Kidney capillary endothelial cell (primary cell): ENCODE results near the gene PRSS12.

Experiments used
- DNase-seq: peaks from one replicate; pipeline ENCODE4 v3.0.0-alpha.2; 2018; ENCODE audit warnings: low spot score

The PRSS12 gene

DNA sequence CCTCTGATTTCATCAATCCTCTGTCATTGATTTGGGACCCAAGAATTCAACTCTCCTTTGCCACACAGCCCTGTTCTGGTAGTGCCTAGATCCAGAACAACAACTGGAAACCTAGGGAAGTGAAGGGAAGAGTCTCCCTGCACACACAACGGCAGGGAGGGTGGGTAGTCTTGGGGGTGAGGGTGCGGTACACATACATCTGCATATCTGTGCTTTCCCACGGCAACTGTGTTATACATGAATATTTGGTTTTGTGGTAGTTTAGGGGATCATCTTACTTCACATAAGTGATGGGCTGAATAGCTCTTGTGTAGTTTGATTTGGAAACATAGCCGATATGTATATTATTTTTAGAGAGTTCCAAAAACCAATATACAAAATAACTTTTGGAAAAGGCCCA is 3.3 kb upstream of the PRSS12 start:
- DNase-seq, result no peak

- no peak for DNase-seq
Measured at GRCh38 chr4:118354913-118355312, 2.1 kb upstream of the PRSS12 start.

GRCh38 chr4:118353534-118354030 is 779 bp upstream of the PRSS12 start:
- DNase-seq, result no peak

GRCh38 chr4:118351851-118352827 is 664 bp downstream of the PRSS12 start:
- no peak for DNase-seq

DNA sequence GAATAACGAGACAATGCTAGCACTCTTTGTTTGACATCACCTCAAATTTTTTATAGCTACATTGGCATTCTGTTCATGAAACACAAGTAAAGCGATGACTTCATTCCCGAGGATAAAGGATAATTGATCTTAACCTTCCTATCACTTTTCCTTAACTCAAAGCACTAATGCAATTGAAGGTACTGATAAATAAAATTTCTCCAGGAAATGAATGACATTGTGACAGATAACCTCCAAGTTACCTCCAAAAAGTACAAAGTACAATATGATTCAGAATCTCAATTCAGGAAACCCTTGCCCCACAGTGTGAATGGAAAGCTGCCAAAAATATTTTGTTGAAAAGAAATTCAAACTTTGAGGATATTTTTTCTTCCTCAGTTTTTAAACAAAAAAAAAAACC is 1.8 kb downstream of the PRSS12 start:
- no peak for DNase-seq

GRCh38 chr4:118348886-118349285 is 3.9 kb downstream of the PRSS12 start:
- no peak for DNase-seq

DNA sequence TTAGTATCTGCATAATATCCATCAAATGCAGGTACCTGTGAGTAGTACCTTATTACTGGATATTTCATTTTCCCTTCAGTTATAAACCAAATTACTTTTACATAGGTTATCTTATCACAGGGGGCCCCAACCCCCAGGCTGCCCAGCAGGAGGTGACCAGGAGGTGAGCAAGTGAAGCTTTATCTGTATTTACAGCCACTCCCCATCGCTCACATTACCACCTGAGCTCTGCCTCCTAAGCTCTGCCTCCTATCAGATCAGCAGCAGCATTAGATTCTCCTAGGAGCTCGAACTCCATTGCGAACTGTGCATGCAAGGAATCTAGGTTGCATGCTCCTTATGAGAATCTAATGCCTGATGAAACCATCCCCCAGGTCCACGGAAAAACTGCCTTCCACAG is 6.3 kb downstream of the PRSS12 start:
- DNase-seq, result no peak

DNA sequence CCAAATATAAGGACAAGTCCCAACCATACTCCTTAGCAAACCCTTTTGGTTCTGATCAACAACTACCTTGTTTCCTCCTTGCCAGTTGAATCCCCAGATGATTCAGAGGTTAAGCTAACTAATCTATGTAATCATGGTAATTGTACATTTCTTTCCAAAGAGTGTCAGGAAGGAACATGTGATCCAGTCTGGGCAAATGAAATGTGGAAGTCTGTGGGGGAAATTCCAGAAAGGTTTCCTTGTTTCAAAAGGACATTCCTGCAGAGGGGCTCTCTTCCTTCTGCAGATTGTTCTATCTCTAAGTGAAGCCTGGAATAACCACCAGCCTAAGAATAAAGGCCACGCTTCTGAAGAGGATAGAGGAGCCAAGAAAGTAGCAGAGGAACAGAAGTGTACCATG is 7.0 kb downstream of the PRSS12 start:
- DNase-seq, result no peak

- no peak for DNase-seq
Measured at GRCh38 chr4:118344801-118345200, 8.0 kb downstream of the PRSS12 start.

GRCh38 chr4:118343501-118343900 is 9.3 kb downstream of the PRSS12 start:
- no peak for DNase-seq

GRCh38 chr4:118340109-118340508 is 12.7 kb downstream of the PRSS12 start:
- no peak for DNase-seq

DNA sequence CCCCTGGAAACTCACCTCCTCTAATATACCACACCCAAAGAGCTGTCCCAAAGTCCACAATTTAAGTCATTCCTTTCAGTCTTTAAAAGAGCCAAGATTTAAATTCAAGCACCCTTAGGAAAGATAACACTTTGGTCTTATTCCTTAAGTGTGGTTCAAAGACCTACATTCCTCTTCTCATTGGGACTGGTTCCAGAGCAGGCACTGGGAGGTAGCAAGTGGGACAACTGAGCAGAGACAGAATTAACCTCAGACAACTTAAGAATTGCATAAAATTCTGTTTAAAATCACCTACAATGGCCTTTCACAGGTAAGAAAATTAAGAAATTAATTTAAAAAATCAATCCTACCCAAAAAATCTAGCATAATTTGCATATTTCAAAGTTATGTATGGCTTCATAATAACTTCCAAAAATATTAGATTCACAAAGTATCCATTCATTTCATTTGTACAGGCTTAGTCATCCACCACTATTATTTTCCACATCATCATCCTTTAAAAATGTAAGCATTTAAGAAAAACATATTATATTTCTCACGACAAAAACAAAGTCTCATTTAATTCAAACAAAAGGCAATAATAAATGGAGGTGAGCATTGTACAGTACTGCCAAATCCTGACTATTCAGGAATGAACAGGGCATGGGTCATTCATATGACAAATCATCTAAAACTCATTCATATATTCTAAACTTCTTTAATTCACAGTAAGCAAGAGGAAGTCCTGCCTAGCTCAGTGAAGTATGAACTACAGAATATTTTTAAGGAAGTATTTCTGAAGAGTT is 13.6 kb downstream of the PRSS12 start:
- DNase-seq, result peak; percentile 24

DNA sequence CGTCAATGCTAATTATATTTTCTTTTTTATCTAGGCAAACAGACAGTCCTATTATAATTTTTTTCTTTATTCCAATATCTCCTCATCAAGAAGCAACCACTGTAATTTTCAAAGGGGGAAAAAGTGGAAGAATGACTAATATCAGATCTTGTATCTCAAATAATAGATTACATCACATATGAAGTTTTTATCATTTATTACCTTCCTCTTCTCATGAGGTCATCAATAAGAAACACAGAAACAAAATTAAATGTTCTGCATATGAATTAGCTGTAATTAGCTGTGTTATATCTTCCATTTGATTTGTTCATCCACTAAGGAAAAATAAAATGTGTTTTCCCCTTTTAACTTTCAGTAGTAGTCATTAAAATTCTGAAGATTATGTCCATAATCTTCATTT is 14.3 kb downstream of the PRSS12 start:
- DNase-seq, result no peak

DNA sequence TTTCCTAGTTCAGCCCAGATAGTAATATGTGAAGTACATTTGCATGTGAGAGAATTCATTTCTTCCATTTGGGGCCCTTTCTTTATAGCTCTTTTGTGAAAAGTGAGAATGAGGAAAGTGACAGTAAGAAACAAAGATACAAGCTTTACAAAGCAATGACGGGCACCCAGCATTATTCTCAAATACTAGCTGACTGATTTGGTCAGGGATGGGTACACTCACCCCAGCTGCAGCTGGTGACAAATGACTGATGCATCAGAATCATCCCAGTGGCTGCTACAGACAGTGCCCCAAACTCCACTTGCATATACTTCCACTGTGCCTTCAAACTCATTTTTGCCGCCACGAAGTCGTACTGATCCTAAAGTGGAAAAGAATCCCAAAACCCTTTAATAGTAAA is 14.8 kb downstream of the PRSS12 start:
- no peak for DNase-seq

- DNase-seq, result no peak
Measured at GRCh38 chr4:118335774-118336173, 17.0 kb downstream of the PRSS12 start.

GRCh38 chr4:118335324-118335723 is 17.5 kb downstream of the PRSS12 start:
- DNase-seq, result no peak

DNA sequence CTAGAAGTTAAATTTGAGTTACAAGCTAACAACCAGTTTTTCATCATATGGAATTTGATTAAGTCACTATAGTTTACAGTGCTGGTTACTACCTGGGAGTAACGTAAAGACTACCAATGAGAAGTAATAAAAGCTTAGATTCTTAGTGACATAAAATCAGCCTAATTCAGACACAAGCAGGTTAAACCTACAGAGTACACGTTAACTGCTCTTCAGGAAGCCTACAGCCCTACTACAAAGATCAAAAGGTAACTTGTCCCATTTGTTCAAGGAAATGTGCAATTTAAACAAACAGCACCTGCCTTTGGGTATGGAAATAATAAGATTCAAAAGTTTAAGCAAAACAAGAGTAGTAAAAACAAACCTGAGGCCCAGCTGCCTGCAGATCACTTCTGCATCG is 21.5 kb downstream of the PRSS12 start:
- DNase-seq, result no peak

GRCh38 chr4:118329849-118330248 is 23.0 kb downstream of the PRSS12 start:
- DNase-seq, result no peak

GRCh38 chr4:118327554-118328241 is 25.1 kb downstream of the PRSS12 start:
- DNase-seq, result no peak

DNA sequence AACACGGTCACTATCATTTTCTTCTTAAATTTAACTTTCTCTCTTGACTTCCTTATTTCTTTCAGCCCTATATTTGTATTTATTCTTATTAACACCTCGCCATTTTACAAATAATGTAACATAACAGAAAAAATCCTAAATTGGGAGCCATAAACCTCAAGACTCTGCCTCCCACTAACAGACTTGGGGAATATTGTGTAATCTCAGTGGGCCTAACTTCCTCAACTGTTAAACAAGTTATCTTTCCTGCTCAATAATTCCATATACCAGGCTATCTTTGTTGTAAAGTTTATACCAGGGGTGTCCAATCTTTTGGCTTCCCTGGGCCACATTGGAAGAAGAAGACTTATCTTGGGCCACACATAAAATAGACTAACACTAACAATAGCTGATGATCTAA is 26.2 kb downstream of the PRSS12 start:
- no peak for DNase-seq

DNA sequence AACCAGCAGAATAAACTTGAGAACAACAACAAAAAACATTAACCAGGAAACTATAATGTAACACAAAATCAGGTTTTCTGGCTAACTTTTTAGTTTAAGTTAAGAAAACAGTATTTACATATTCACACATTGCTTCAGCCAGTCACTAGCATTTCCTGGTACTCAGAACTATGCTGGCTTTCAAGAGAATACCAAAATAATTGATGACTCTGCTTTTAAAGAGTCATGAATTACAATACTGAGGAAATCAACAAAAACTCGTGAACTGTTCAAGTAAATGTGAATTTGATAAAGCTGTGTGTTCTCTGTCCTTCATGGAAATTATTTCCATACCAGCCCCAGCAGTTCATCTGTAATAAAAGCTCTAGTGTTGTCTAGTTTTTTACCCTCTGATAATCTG is 27.4 kb downstream of the PRSS12 start:
- no peak for DNase-seq

DNA sequence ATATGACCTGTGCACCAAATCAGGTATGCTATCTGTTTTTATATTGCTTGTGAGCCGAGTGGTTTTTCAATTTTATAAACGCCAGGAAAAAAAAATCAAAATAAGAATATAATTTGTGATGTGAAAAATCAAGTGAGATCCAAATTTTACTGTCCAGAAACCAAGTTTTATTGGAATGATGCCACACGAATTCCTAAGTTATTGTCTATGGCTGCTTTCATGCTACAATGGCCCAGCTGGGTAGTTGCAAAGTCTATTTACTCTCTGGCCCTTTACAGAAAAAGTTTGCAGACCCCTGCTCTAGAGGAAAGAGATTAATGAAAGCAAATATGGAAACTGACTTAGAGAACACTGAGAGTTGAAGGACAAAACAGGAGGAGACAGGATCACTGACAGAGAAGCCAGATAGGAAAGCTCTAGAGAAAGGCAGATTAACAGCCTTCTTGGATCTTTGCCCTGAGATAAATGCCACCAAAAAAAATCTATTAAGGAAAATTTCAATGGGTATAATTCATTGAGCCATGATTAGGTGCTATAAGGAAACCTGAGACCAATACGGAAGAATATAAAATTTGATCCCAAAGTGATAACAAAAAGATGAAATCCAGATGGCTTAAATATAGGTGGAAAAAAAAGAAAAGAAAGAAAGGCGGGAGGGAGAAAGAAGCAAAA is 29.8 kb downstream of the PRSS12 start:
- DNase-seq, result no peak
